H1 (cell line): Measurements from ENCODE around the gene CABP1. TPM values are rescaled to one million over a fixed set of nuclear protein-coding genes. Genes with fewer than 3 reads are reported as not detected.
"Not testable (repeated sequence)": the region's sequence is repeated elsewhere in the genome, so short reads cannot be mapped to it uniquely, and the experiment has no call there.

Experiments used
- CTCF ChIA-PET: fragments of 300-600 bp; sonication (Branson Sonifier 250); formaldehyde crosslinking; loops from one replicate; lab custom pipeline; 2021; ENCODE audit not compliant: partially characterized antibody; lab: Charles Lee
- POLR2A ChIA-PET: fragments of 300-600 bp; sonication (Branson Sonifier 250); formaldehyde crosslinking; loops from one replicate; lab custom pipeline; 2021; ENCODE audit warnings: inconsistent platforms; ENCODE audit not compliant: partially characterized antibody; lab: Charles Lee
- DNase-seq, 2 experiments: peaks; one replicate each; pipeline versions ENCODE4 v3.0.0 to v3.0.0-alpha.2; 2010 to 2022; ENCODE audit warnings: low spot score in 2 of 2, low read depth in 1 of 2, mixed read lengths in 1 of 2
- FAIRE-seq: peaks from 2 replicates; lab custom pipeline; 2011; peaks lifted over from hg19 to GRCh38; lab: Jason Lieb, UNC
- H2AFZ ChIP-seq: 2 replicates; pipeline ENCODE4 v1.8.1; 2012; ENCODE audit warnings: low read length, inconsistent platforms
- H2AK5ac ChIP-seq: 2 replicates; pipeline ENCODE4 v1.6.1; 2013; ENCODE audit warnings: low read depth, low read length
- H2BK120ac ChIP-seq: replicated peaks from 2 replicates; pipeline ENCODE3; 2013; ENCODE audit warnings: low read depth, low read length, inconsistent platforms
- H2BK12ac ChIP-seq: 2 replicates; pipeline ENCODE4 v1.6.1; 2013; ENCODE audit warnings: low read depth, low read length
- H2BK15ac ChIP-seq: 2 replicates; pipeline ENCODE4 v1.6.1; 2013; ENCODE audit warnings: low read length
- H2BK20ac ChIP-seq: 2 replicates; pipeline ENCODE4 v1.6.1; 2013; ENCODE audit warnings: low read length
- H2BK5ac ChIP-seq: 2 replicates; pipeline ENCODE4 v1.6.1; 2013; ENCODE audit warnings: low read depth, low read length
- H3K14ac ChIP-seq: 2 replicates; pipeline ENCODE4 v1.6.1; 2013; ENCODE audit warnings: inconsistent platforms; ENCODE audit not compliant: insufficient read length
- H3K18ac ChIP-seq: 2 replicates; pipeline ENCODE4 v1.6.1; 2013; ENCODE audit warnings: low read length; ENCODE audit errors: extremely low read depth
- H3K23ac ChIP-seq: 2 replicates; pipeline ENCODE4 v1.6.1; 2013; ENCODE audit warnings: inconsistent platforms; ENCODE audit not compliant: insufficient read length
- H3K23me2 ChIP-seq: 2 replicates; pipeline ENCODE4 v1.6.1; 2013; ENCODE audit warnings: low read depth, low read length
- H3K27ac ChIP-seq: 2 replicates; pipeline ENCODE4 v1.6.1; 2011; ENCODE audit warnings: low read depth, low read length, inconsistent platforms
- H3K27me3 ChIP-seq, 4 experiments: replicated peaks in 1 of 4; 1 replicate in 1 of 4; 2 replicates in 3 of 4; pipeline versions ENCODE4 v1.6.1 to v1.8.1; 2011 to 2013; ENCODE audit warnings: low read length in 3 of 4, mild to moderate bottlenecking in 3 of 4, inconsistent platforms in 2 of 4, mixed read lengths in 2 of 4, moderate library complexity in 1 of 4; ENCODE audit not compliant: control insufficient read depth in 3 of 4, insufficient read depth in 3 of 4; ENCODE audit errors: extremely low read depth in 1 of 4
- H3K36me3 ChIP-seq, 4 experiments: 2 replicates each; pipeline versions ENCODE4 v1.6.1 to v1.8.1; 2011 to 2013; ENCODE audit warnings: mild to moderate bottlenecking in 4 of 4, low read length in 3 of 4, moderate library complexity in 2 of 4, control low read depth in 1 of 4, inconsistent platforms in 1 of 4; ENCODE audit not compliant: insufficient read depth in 4 of 4, control insufficient read depth in 2 of 4
- H3K4ac ChIP-seq: replicated peaks from 2 replicates; pipeline ENCODE3; 2013; ENCODE audit warnings: low read length, low read depth, mixed read lengths, inconsistent platforms; ENCODE audit not compliant: insufficient read length
- H3K4me1 ChIP-seq, 4 experiments: replicated peaks in 1 of 4; 1 replicate in 1 of 4; 2 replicates in 3 of 4; pipeline versions ENCODE4 v1.6.1 to v1.8.1; 2011 to 2013; ENCODE audit warnings: low read length in 3 of 4, inconsistent platforms in 2 of 4, mixed read lengths in 1 of 4; ENCODE audit not compliant: insufficient read depth in 4 of 4, control insufficient read depth in 3 of 4
- H3K4me2 ChIP-seq, 2 experiments: 2 replicates each; pipeline versions ENCODE4 v1.6.1 to v1.8.1; 2011 to 2013; ENCODE audit warnings: low read depth in 2 of 2, low read length in 2 of 2, control low read depth in 1 of 2, inconsistent platforms in 1 of 2, mild to moderate bottlenecking in 1 of 2; ENCODE audit not compliant: insufficient read depth in 1 of 2
- H3K4me3 ChIP-seq, 4 experiments: fragments of 200-600, 300-600 bp in 1 of 4; sonication (generic), shearing (Covaris generic), sonication (Bioruptor Twin) in 1 of 4; 2 replicates each; pipeline versions ENCODE4 v1.5.1 to v1.8.1; 2011 to 2016; ENCODE audit warnings: low read length in 4 of 4, low read depth in 3 of 4, control low read depth in 2 of 4, inconsistent platforms in 2 of 4, mild to moderate bottlenecking in 2 of 4, mixed read lengths in 1 of 4, moderate library complexity in 1 of 4; ENCODE audit not compliant: insufficient read depth in 2 of 4; ENCODE audit errors: extremely low read depth in 1 of 4
- H3K56ac ChIP-seq: replicated peaks from 2 replicates; pipeline ENCODE3; 2013; ENCODE audit warnings: low read depth, mild to moderate bottlenecking, mixed read lengths, low read length, inconsistent platforms; ENCODE audit not compliant: insufficient read length
- H3K79me1 ChIP-seq: 2 replicates; pipeline ENCODE4 v1.6.1; 2013; ENCODE audit warnings: low read depth, low read length, control low read depth
- H3K79me2 ChIP-seq, 2 experiments: 2 replicates each; pipeline versions ENCODE4 v1.6.1 to v1.8.1; 2012 to 2013; ENCODE audit warnings: low read length in 2 of 2, mild to moderate bottlenecking in 2 of 2, inconsistent platforms in 1 of 2; ENCODE audit not compliant: insufficient read depth in 2 of 2, control insufficient read depth in 1 of 2
- H3K9ac ChIP-seq, 4 experiments: replicated peaks in 1 of 4; 1 replicate in 1 of 4; 2 replicates in 3 of 4; pipeline versions ENCODE4 v1.6.1 to v1.8.1; 2011 to 2013; ENCODE audit warnings: low read depth in 3 of 4, low read length in 3 of 4, control low read depth in 2 of 4, mild to moderate bottlenecking in 2 of 4, moderate library complexity in 2 of 4, inconsistent platforms in 1 of 4; ENCODE audit errors: extremely low read depth in 1 of 4
- H3K9me3 ChIP-seq, 2 experiments: 2 replicates each; pipeline versions ENCODE4 v1.6.1 to v1.8.1; 2012 to 2013; ENCODE audit warnings: mild to moderate bottlenecking in 2 of 2, moderate library complexity in 2 of 2, control low read depth in 1 of 2, inconsistent platforms in 1 of 2, low read depth in 1 of 2, low read length in 1 of 2, mixed read lengths in 1 of 2; ENCODE audit not compliant: insufficient read depth in 2 of 2
- H4K20me1 ChIP-seq, 2 experiments: replicated peaks in 1 of 2; 2 replicates each; pipeline versions ENCODE3 to v1.8.1; 2011 to 2013; ENCODE audit warnings: inconsistent platforms in 2 of 2, low read length in 2 of 2, mild to moderate bottlenecking in 1 of 2; ENCODE audit not compliant: insufficient read depth in 2 of 2, control insufficient read depth in 1 of 2
- H4K5ac ChIP-seq: 2 replicates; pipeline ENCODE4 v1.6.1; 2013; ENCODE audit warnings: low read length, low read depth, mixed read lengths, inconsistent platforms; ENCODE audit not compliant: insufficient read length
- H4K8ac ChIP-seq: 2 replicates; pipeline ENCODE4 v1.8.0; 2013; ENCODE audit warnings: mild to moderate bottlenecking, moderate library complexity, low read length, inconsistent platforms; ENCODE audit not compliant: insufficient read depth; ENCODE audit errors: extremely low read depth
- H4K91ac ChIP-seq: replicated peaks from 2 replicates; pipeline ENCODE3; 2013; ENCODE audit warnings: low read length, mixed read lengths, inconsistent platforms; ENCODE audit not compliant: insufficient read length
- WGBS, 2 experiments: shearing (Covaris generic) in 1 of 2; methylation state at CpG; one replicate each; pipeline versions ENCODE4 v1.1.6 to v1.1.7; 2013 to 2015; ENCODE audit warnings: low lambda C conversion rate in 2 of 2, mixed read lengths in 2 of 2, inconsistent platforms in 1 of 2, low coverage in 1 of 2, missing lambda C conversion rate in 1 of 2; ENCODE audit not compliant: insufficient replicate concordance in 2 of 2, insufficient coverage in 1 of 2, insufficient read length in 1 of 2; ENCODE audit errors: extremely low coverage in 1 of 2, missing lambda C conversion rate in 1 of 2; 5-methylcytosine and 5-hydroxymethylcytosine counted together
- polyA plus RNA-seq, 7 experiments: library from polyadenylated mRNA; depleted of rRNA in 3 of 7; stranded (reverse) in 5 of 7; unstranded in 2 of 7; fragments of >200 nt in 5 of 7; fragments of 200-250 nt in 2 of 7; gene quantifications; 1 replicate in 5 of 7; 2 replicates in 1 of 7; 4 replicates in 1 of 7; pipeline versions ENCODE4 v1.2.1 to v1.2.3, GENCODE V29; 2011 to 2013; ENCODE audit warnings: missing spikeins in 2 of 7, mixed read lengths in 2 of 7
- total RNA-seq: library from RNA; stranded (reverse); fragmentation: NEBNext Ultra II Directional; extraction: Animal tissue kit (Norgen Biotek cat#: 25700); gene quantifications from 2 replicates; pipeline ENCODE4 v1.2.1, GENCODE V29; 2021

The CABP1 gene
- total and polyA plus RNA-seq, 2 of the 8 experiments (the other 6 are each of a cell fraction or from before 2014, with no cell fraction given): 3.9 to 7.4 TPM

- H3K4me1 ChIP-seq, H2BK12ac ChIP-seq, POLR2A ChIA-PET, H3K56ac ChIP-seq, H3K4me3 ChIP-seq, H3K36me3 ChIP-seq, H3K27me3 ChIP-seq, H3K18ac ChIP-seq, H3K14ac ChIP-seq, H3K9ac ChIP-seq, H3K23me2 ChIP-seq, H4K91ac ChIP-seq, H3K27ac ChIP-seq, DNase-seq, H3K23ac ChIP-seq, H4K5ac ChIP-seq, H2BK120ac ChIP-seq, H4K8ac ChIP-seq, H4K20me1 ChIP-seq, H2BK5ac ChIP-seq, H2AFZ ChIP-seq, H3K79me2 ChIP-seq, FAIRE-seq, H3K4ac ChIP-seq, H2AK5ac ChIP-seq, H3K79me1 ChIP-seq, H3K4me2 ChIP-seq, H3K9me3 ChIP-seq, H2BK20ac ChIP-seq, H2BK15ac ChIP-seq: not testable (repeated sequence)
- WGBS, 2 experiments: 83% methylated on average over 1 of the region's 1 CpG; no CpG with 5 or more reads in 1 of the 2 experiments
- CTCF ChIA-PET: interaction anchor here (1.2 to 1.5 kb wide), 2 partner anchors 17 to 29 kb away, joined by 3 read pairs; no protein-coding TSS in a partner anchor
Observed at GRCh38 chr12:120611534-120611933, 28.9 kb upstream of the CABP1 start.
